Stomach (tissue), 19 donors: Measurements from ENCODE around the gene EDEM3. TPM values are rescaled to one million over a fixed set of nuclear protein-coding genes. Genes with fewer than 3 reads are reported as not detected.

Source experiments
- DNase-seq, 2 donors: peaks; one replicate each; pipeline versions ENCODE4 v3.0.0 to v3.0.0-alpha.2; 2013 to 2019
- H3K27ac ChIP-seq, 5 donors: fragments of 200-600 bp in 4 of 5; sonication (generic) in 4 of 5; one replicate each; pipeline ENCODE4 v1.5.1; 2013 to 2019; ENCODE audit warnings: mild to moderate bottlenecking in 1 of 5, moderate library complexity in 1 of 5
- H3K27me3 ChIP-seq, 3 donors: fragments of 200-600 bp; sonication (generic); one replicate each; pipeline ENCODE4 v1.5.1; 2017 to 2019; ENCODE audit warnings: mixed run types in 1 of 3
- H3K36me3 ChIP-seq, 4 donors: fragments of 200-600 bp; sonication (generic); 1 replicate in 3 of 4; 2 replicates in 1 of 4; pipeline ENCODE4 v1.5.1; 2016 to 2019
- H3K4me1 ChIP-seq, 4 donors: fragments of 200-600 bp; sonication (generic); one replicate each; pipeline ENCODE4 v1.5.1; 2016 to 2019
- H3K4me3 ChIP-seq, 4 donors: fragments of 200-600 bp; sonication (generic) in 3 of 4; one replicate each; pipeline ENCODE4 v1.5.1; 2016 to 2019; ENCODE audit warnings: mild to moderate bottlenecking in 1 of 4
- H3K9me3 ChIP-seq, 4 donors: fragments of 200-600 bp; sonication (generic); one replicate each; pipeline ENCODE4 v1.5.1; 2016 to 2019
- EP300 ChIP-seq: sonication (generic); formaldehyde crosslinking; IDR thresholded peaks from one replicate; pipeline ENCODE4 v1.6.1; 2017; ENCODE audit warnings: antibody characterized with exemption
- POLR2A ChIP-seq, 4 donors: fragments of 450-650 bp; IDR thresholded peaks; one replicate each; pipeline ENCODE4 v1.6.1; 2016; ENCODE audit warnings: antibody characterized with exemption in 4 of 4, control low read depth in 2 of 4, mild to moderate bottlenecking in 1 of 4, moderate library complexity in 1 of 4
- POLR2AphosphoS5 ChIP-seq, 3 donors: sonication (generic); formaldehyde crosslinking; IDR thresholded peaks; one replicate each; pipeline ENCODE4 v1.6.1; 2016; ENCODE audit warnings: antibody characterized with exemption in 3 of 3
- WGBS, 5 donors: extraction: QIAGEN DNeasy Blood & Tissue Kit in 3 of 5; methylation state at CpG; one replicate each; pipeline versions ENCODE4 v1.1.5 to v1.1.7; 2013 to 2018; 5-methylcytosine and 5-hydroxymethylcytosine counted together
- intact Hi-C: fragments of 100-400 bp; cut with DNase I; formaldehyde crosslinking; loops from one replicate; pipeline ENCODE4 v1.15.1; 2023; ENCODE audit warnings: low total_unique reads
- long read RNA-seq, 10 donors: transcript quantifications; one replicate each; lab custom pipeline, GENCODE V29; 2026
- polyA plus RNA-seq, 3 donors: library from polyadenylated mRNA; stranded (reverse); fragments of 200-250 nt; gene quantifications; one replicate each; pipeline ENCODE4 v1.2.3, GENCODE V29; 2013
- total RNA-seq, 5 donors: library from RNA; depleted of rRNA; stranded (reverse); fragments of >200 nt; gene quantifications; one replicate each; pipeline versions ENCODE4 v1.1.0 to v1.2.3, GENCODE V29; 2014 to 2016
- TF ChIP-seq, protein P1 (sequence below), 7 experiments: fragments of 450-650 bp in 4 of 7; fragments of 200-600 bp in 3 of 7; sonication (generic) in 3 of 7; IDR thresholded peaks; one replicate each; pipeline ENCODE4 v1.5.1; 2016 to 2019; ENCODE audit warnings: antibody characterized with exemption in 7 of 7, control low read depth in 2 of 7, mild to moderate bottlenecking in 1 of 7
- donor health status: healthy with polysubstance abuse.
- donor health status: Bipolar disorder and iron deficiency.
- donor health status: healthy.

EDEM3 gene
- total RNA-seq (100 to 1,000 TPM in 1 of 5 donors, 10 to 100 TPM in 4; 21.4 to 144 (median 51.9) TPM), polyA plus RNA-seq (10 to 100 TPM in 2 of 3 donors, 1 to 10 TPM in 1; 8.1 to 11.9 (median 10.6) TPM)
- long read RNA-seq, donor 1, full-length matches to known transcripts = 1 of 1 reads
- long read RNA-seq, donor 1, partial matches to known transcripts = 0 of 1 reads
- long read RNA-seq, donor 1, other reads (novel, unspliced or antisense) = 0 of 1 reads
- long read RNA-seq, donor 2, full-length matches to known transcripts = 2 of 2 reads
- long read RNA-seq, donor 2, partial matches to known transcripts = 0 of 2 reads
- long read RNA-seq, donor 2, other reads (novel, unspliced or antisense) = 0 of 2 reads
- long read RNA-seq, donor 3, full-length matches to known transcripts = 1 of 1 reads
- long read RNA-seq, donor 3, partial matches to known transcripts = 0 of 1 reads
- long read RNA-seq, donor 3, other reads (novel, unspliced or antisense) = 0 of 1 reads
- long read RNA-seq, donor 4, full-length matches to known transcripts = 1 of 1 reads
- long read RNA-seq, donor 4, partial matches to known transcripts = 0 of 1 reads
- long read RNA-seq, donor 4, other reads (novel, unspliced or antisense) = 0 of 1 reads
- long read RNA-seq, donor 5, full-length matches to known transcripts = 6 of 6 reads
- long read RNA-seq, donor 5, partial matches to known transcripts = 0 of 6 reads
- long read RNA-seq, donor 5, other reads (novel, unspliced or antisense) = 0 of 6 reads
- long read RNA-seq, donor 6 = 0 reads
- long read RNA-seq, donor 7, full-length matches to known transcripts = 3 of 3 reads
- long read RNA-seq, donor 7, partial matches to known transcripts = 0 of 3 reads
- long read RNA-seq, donor 7, other reads (novel, unspliced or antisense) = 0 of 3 reads
- long read RNA-seq, donor 8, full-length matches to known transcripts = 5 of 5 reads
- long read RNA-seq, donor 8, partial matches to known transcripts = 0 of 5 reads
- long read RNA-seq, donor 8, other reads (novel, unspliced or antisense) = 0 of 5 reads
- long read RNA-seq, donor 9 = 0 reads
- long read RNA-seq, donor 10, full-length matches to known transcripts = 1 of 1 reads
- long read RNA-seq, donor 10, partial matches to known transcripts = 0 of 1 reads
- long read RNA-seq, donor 10, other reads (novel, unspliced or antisense) = 0 of 1 reads

DNA sequence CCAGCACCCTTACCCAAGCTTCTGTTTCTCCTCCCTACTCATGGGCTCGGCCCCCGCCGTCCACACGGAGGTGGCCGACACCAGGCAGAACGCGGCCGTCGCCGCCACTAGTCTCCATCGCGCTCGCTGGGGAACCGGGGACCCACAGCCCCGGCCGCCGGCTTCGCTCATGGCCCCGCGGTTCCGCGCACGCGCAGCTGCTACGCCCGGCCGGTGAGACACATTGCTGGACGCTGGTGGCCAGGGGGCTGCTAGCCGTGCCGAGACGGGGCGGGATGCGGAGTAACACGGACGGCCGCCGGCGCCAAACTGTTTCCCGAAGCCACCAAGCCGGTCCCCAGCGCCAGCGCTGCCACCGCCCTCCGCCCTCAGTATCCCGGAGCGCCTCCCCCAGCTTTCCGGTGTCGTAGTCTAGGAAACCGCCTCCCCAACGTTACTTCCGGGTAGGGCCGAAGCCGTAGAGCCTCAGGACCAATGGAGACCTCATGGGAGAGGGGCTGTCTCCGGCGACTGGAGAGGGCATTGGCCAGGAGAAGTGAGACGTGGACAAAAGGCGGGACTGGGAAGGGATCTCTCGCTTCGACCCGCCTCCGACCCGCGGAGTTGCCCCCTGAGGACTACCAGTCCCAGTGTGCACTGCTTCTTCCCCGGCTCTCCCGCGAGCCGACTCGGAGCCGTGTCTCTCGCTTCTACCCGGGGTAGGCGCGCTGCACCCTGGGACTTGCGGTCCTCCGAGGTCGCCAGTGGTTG lies at the start of gene EDEM3:
Gene EDEM3 (minus strand): TSS at position 383 of the 750 bp plus-strand sequence. CDS start 212 bp downstream, at position 171.
- Histone ChIP-seq H3K9me3 (no peaks in the 10 kb centered on the region), H3K4me3 (peak within 1 kb of the TSS; percentile 78 to 93 (median 90)), H3K4me1 (peaks cover 0 to 69% (median 34%) of the 10 kb centered on the region in 4 donors), H3K27ac (peak within 1 kb of the TSS; percentile 93 to 99 (median 97)), H3K36me3 (no peaks in the 10 kb centered on the region), H3K27me3 (no peaks in the 10 kb centered on the region)
- peak; percentile 82 to 97 (median 96) for TF ChIP-seq POLR2AphosphoS5 (IDR thresholded peaks at IDR 0.05)
- TF ChIP-seq POLR2A (IDR thresholded peaks at IDR 0.05) = peak in 2 of 4 donors; percentile 88 to 92
- TF ChIP-seq EP300 = no peak
- peak; percentile 98 to 100 for DNase-seq
- WGBS, 5 donors = 0 to 1% (median 0%) methylated on average over 35 to 76 of the region's 76 CpGs
- intact Hi-C loops = no loop called here

DNA sequence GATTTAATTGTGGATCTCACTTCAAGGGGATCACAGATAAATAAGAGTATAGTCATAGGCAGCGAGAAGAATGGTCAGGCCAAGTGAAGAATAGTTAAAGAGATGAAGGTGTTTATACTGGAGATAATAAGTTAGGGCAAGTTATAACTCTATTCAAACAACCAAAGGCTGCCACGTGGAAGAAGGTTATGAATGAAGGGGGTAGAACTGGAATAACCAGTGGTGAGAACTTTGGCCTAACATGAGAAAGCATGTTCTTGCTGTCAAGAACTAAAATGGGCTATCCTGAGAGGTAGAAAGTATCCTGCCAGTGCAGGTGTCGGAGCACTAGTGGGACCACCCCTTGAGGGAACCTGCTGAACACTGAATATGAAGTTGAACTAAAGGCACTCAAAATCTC lies 49.6 kb upstream of the EDEM3 start:
- TF ChIP-seq, protein P1, sequence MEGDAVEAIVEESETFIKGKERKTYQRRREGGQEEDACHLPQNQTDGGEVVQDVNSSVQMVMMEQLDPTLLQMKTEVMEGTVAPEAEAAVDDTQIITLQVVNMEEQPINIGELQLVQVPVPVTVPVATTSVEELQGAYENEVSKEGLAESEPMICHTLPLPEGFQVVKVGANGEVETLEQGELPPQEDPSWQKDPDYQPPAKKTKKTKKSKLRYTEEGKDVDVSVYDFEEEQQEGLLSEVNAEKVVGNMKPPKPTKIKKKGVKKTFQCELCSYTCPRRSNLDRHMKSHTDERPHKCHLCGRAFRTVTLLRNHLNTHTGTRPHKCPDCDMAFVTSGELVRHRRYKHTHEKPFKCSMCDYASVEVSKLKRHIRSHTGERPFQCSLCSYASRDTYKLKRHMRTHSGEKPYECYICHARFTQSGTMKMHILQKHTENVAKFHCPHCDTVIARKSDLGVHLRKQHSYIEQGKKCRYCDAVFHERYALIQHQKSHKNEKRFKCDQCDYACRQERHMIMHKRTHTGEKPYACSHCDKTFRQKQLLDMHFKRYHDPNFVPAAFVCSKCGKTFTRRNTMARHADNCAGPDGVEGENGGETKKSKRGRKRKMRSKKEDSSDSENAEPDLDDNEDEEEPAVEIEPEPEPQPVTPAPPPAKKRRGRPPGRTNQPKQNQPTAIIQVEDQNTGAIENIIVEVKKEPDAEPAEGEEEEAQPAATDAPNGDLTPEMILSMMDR (IDR thresholded peaks at IDR 0.05) = no peak
- no peak for TF ChIP-seq POLR2AphosphoS5 (IDR thresholded peaks at IDR 0.05)
- TF ChIP-seq POLR2A (IDR thresholded peaks at IDR 0.05) = no peak
- no peak for TF ChIP-seq EP300
- Histone ChIP-seq H3K4me1 (peaks cover 16 to 54% (median 40%) of the 10 kb centered on the region in 4 donors), H3K4me3 (no peak overlapping the region), H3K36me3 (peaks cover 0 to 61% (median 40%) of the 10 kb centered on the region in 4 donors), H3K27ac (peak overlapping the region in 1 of 5 donors; percentile 14), H3K27me3 (no peaks in the 10 kb centered on the region), H3K9me3 (no peaks in the 10 kb centered on the region)
- intact Hi-C loops = loop anchor here (2.0 kb wide), 1 partner anchor 179 kb away; no protein-coding TSS in a partner anchor
- WGBS, 5 donors = 66 to 87% (median 74%) methylated on average over 3 of the region's 3 CpGs
- DNase-seq = no peak

DNA sequence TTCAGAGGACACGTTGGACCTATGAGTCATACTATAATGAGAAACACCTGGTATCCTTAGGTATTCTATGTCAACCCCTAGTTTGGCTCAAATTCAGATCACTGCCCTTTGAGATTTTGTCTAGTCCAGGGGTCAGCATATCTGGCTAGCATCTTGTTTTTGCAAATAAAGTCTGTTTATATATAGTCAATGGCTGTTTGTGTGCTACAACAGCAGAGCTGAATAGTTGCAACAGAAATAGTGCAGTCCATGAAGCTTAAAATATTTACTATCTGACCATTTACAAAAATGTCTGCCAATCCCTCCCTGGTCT lies 48.5 kb upstream of the EDEM3 start:
- Histone ChIP-seq H3K9me3 (no peaks in the 10 kb centered on the region), H3K4me3 (no peak overlapping the region), H3K27ac (peak overlapping the region in 1 of 5 donors; percentile 14), H3K27me3 (no peaks in the 10 kb centered on the region), H3K36me3 (peaks cover 0 to 57% (median 40%) of the 10 kb centered on the region in 4 donors), H3K4me1 (peaks cover 16 to 54% (median 40%) of the 10 kb centered on the region in 4 donors)
- WGBS, 5 donors = 27 to 44% (median 43%) methylated on average over 1 of the region's 1 CpG
- intact Hi-C loops = no loop called here
- TF ChIP-seq POLR2A (IDR thresholded peaks at IDR 0.05) = no peak
- TF ChIP-seq EP300 = no peak
- TF ChIP-seq POLR2AphosphoS5 (IDR thresholded peaks at IDR 0.05) = no peak
- TF ChIP-seq, protein P1 (IDR thresholded peaks at IDR 0.05) = no peak
- no peak for DNase-seq

- H3K4me3 ChIP-seq = no peak overlapping the region
- intact Hi-C loops = no loop called here
- H3K27ac ChIP-seq = peak overlapping the region in 3 of 5 donors; percentile 14 to 29 (median 29)
- TF ChIP-seq, protein P1 (IDR thresholded peaks at IDR 0.05) = no peak
- TF ChIP-seq POLR2AphosphoS5 (IDR thresholded peaks at IDR 0.05) = peak in 1 of 3 donors; percentile 11
- 65 to 82% (median 75%) methylated on average over 6 of the region's 6 CpGs for WGBS, 5 donors
- H3K9me3 ChIP-seq = no peaks in the 10 kb centered on the region
- no peaks in the 10 kb centered on the region for H3K27me3 ChIP-seq
- DNase-seq = no peak
- peaks cover 16 to 54% (median 40%) of the 10 kb centered on the region in 4 donors for H3K4me1 ChIP-seq
- H3K36me3 ChIP-seq = peaks cover 4 to 57% (median 40%) of the 10 kb centered on the region in 4 donors
Observed at GRCh38 chr1:184802354-184803179, 47.9 kb upstream of the EDEM3 start.
